ENCODE measurements around the gene IKZF1.

Gene IKZF1

DNA sequence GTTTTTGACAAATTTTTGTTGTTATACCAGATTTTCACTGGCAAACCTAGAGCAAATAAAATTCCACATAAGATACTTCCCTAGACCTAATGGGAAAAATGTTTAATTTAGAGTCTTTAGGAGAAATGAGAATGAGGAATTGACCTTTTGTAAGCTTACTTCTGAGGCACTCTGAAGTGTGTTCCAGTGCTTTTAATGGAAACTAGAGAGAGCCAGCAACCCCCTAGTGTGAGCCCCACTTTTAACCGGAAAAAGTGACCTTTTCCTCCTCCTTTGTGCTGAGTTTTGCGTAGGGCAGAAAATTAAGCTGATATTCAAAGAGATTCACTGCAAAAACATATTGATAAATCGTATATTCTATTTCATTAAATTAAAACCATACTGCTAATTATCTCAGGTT lies 5.2 kb downstream of the IKZF1 start:
- peaks cover 2% of the 10 kb centered on the region for H3K4me1 ChIP-seq (ENCODE audit: insufficient read depth, insufficient read length)
- H3K36me3 ChIP-seq (ENCODE audit: insufficient read depth, insufficient read length, low read length), result no peaks in the 10 kb centered on the region
- DNase-seq (ENCODE audit: low read depth, low spot score), result no peak
- H3K4me3 ChIP-seq (ENCODE audit: insufficient read length, low read depth), result no peak overlapping the region
- no peak for TF ChIP-seq ZNF274 (IDR thresholded peaks at IDR 0.05; ENCODE audit: low read depth, low read length)
- no peak for TF ChIP-seq SUZ12 (IDR thresholded peaks at IDR 0.05; ENCODE audit: extremely low read depth, insufficient read depth, insufficient read length)
- no peak overlapping the region for H3K9ac ChIP-seq (ENCODE audit: insufficient read length, low read depth)
- H3K9me3 ChIP-seq (ENCODE audit: insufficient read depth, low read length), result no peaks in the 10 kb centered on the region
- H3K27me3 ChIP-seq (ENCODE audit: insufficient read depth, insufficient read length), result peaks cover 30% of the 10 kb centered on the region

DNA sequence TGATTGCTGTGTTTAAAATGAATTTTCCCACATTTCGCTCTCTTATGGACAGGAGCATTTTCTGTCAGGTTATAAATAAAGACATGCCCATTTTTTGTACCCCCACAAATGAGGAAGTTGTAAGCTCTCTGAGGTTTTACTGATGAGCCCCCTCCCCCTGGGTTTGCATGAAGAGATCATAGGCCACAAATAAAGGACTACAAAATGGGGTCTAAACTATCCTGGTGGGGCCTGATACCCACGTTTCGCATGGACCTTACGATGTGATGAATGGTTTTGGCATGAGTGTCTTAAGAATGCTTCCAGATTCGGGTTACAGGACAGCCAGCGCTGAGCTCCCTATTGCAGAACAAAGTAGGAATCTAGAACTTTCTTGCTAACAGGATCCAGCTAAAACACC lies 5.8 kb downstream of the IKZF1 start:
- Histone ChIP-seq H3K9me3 (ENCODE audit: insufficient read depth, low read length) (no peaks in the 10 kb centered on the region), H3K27me3 (ENCODE audit: insufficient read depth, insufficient read length) (peaks cover 24% of the 10 kb centered on the region), H3K4me1 (ENCODE audit: insufficient read depth, insufficient read length) (peaks cover 7% of the 10 kb centered on the region), H3K36me3 (ENCODE audit: insufficient read depth, insufficient read length, low read length) (no peaks in the 10 kb centered on the region), H3K4me3 (ENCODE audit: insufficient read length, low read depth) (no peak overlapping the region), H3K9ac (ENCODE audit: insufficient read length, low read depth) (no peak overlapping the region)
- TF ChIP-seq YY1 (IDR thresholded peaks at IDR 0.05; ENCODE audit: insufficient read depth, insufficient read length), result no peak
- no peak for TF ChIP-seq SUZ12 (IDR thresholded peaks at IDR 0.05; ENCODE audit: extremely low read depth, insufficient read depth, insufficient read length)
- no peak for TF ChIP-seq ZNF274 (IDR thresholded peaks at IDR 0.05; ENCODE audit: low read depth, low read length)
- DNase-seq (ENCODE audit: low read depth, low spot score), result no peak

DNA sequence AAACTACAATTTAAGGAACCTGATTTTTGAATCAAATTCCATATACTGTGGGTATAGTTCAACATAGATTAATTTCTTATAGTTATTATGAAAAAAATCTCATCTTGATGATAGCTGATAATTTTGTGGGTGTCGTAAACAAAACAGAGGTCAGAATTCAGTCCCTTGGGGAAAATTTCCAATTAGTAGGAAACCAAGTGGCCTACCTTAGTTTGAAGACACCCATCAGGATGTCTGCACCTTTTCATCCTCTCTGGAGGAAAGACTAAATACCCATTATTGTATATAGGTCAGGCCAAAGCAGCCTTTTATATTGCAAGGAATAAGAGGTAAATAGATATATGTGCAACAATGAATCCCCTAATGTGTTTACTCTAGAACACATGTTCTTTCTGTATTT lies 6.4 kb downstream of the IKZF1 start:
- no peak for TF ChIP-seq ZNF274 (IDR thresholded peaks at IDR 0.05; ENCODE audit: low read depth, low read length)
- no peak for TF ChIP-seq SUZ12 (IDR thresholded peaks at IDR 0.05; ENCODE audit: extremely low read depth, insufficient read depth, insufficient read length)
- no peak for TF ChIP-seq YY1 (IDR thresholded peaks at IDR 0.05; ENCODE audit: insufficient read depth, insufficient read length)
- Histone ChIP-seq H3K4me1 (ENCODE audit: insufficient read depth, insufficient read length) (peaks cover 7% of the 10 kb centered on the region), H3K36me3 (ENCODE audit: insufficient read depth, insufficient read length, low read length) (no peaks in the 10 kb centered on the region), H3K9ac (ENCODE audit: insufficient read length, low read depth) (no peak overlapping the region), H3K4me3 (ENCODE audit: insufficient read length, low read depth) (no peak overlapping the region), H3K9me3 (ENCODE audit: insufficient read depth, low read length) (no peaks in the 10 kb centered on the region), H3K27me3 (ENCODE audit: insufficient read depth, insufficient read length) (peaks cover 18% of the 10 kb centered on the region)
- no peak for DNase-seq (ENCODE audit: low read depth, low spot score)

DNA sequence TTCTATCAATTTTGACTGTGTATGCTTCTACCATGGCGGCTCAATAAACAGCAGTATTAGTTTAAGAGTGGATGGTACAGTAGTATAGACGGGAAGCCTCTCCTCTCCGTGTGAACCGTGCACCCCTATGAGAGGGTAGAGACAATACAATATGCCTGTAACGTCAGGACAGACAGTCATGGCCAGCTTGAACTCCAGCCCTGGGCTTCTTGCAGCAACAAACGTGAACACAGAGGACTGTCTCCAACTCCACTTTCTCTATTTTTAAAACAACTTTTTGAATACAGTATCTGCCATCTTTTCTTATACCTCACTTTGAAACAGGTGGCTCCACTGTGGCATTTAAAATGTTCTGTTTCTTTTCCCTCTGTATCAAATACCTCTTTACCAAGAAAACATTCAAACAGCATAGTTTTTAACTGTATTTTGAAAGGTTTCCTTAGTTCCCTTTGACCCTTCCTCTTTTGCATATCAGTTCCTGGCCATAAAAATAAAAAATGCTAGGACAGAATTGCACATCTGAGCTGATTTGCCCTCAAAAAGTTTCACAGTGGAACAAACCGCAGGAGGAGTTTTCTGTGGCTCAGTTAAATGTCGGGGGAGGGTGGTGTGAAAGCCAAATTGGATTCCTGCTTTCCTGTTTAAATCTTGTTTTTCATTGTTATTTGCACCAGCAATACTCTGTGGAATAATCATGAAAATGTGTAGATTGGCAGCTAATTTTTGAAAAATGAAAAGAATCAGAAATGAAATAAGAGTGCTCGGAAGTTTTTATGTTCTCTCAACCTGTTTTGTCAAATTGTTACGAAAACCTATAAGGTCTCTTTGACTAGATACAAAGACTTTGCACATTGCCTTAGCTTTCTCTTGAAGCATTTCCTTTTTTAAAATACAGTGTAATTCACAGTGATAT lies 8.0 kb downstream of the IKZF1 start:
- DNase-seq (ENCODE audit: low read depth, low spot score), result no peak
- Histone ChIP-seq H3K9me3 (ENCODE audit: insufficient read depth, low read length) (no peaks in the 10 kb centered on the region), H3K27me3 (ENCODE audit: insufficient read depth, insufficient read length) (peaks cover 6% of the 10 kb centered on the region), H3K4me3 (ENCODE audit: insufficient read length, low read depth) (no peak overlapping the region), H3K9ac (ENCODE audit: insufficient read length, low read depth) (no peak overlapping the region), H3K36me3 (ENCODE audit: insufficient read depth, insufficient read length, low read length) (no peaks in the 10 kb centered on the region), H3K4me1 (ENCODE audit: insufficient read depth, insufficient read length) (peaks cover 11% of the 10 kb centered on the region)
- no peak for TF ChIP-seq YY1 (IDR thresholded peaks at IDR 0.05; ENCODE audit: insufficient read depth, insufficient read length)
- TF ChIP-seq SUZ12 (IDR thresholded peaks at IDR 0.05; ENCODE audit: extremely low read depth, insufficient read depth, insufficient read length), result no peak
- no peak for TF ChIP-seq ZNF274 (IDR thresholded peaks at IDR 0.05; ENCODE audit: low read depth, low read length)

DNA sequence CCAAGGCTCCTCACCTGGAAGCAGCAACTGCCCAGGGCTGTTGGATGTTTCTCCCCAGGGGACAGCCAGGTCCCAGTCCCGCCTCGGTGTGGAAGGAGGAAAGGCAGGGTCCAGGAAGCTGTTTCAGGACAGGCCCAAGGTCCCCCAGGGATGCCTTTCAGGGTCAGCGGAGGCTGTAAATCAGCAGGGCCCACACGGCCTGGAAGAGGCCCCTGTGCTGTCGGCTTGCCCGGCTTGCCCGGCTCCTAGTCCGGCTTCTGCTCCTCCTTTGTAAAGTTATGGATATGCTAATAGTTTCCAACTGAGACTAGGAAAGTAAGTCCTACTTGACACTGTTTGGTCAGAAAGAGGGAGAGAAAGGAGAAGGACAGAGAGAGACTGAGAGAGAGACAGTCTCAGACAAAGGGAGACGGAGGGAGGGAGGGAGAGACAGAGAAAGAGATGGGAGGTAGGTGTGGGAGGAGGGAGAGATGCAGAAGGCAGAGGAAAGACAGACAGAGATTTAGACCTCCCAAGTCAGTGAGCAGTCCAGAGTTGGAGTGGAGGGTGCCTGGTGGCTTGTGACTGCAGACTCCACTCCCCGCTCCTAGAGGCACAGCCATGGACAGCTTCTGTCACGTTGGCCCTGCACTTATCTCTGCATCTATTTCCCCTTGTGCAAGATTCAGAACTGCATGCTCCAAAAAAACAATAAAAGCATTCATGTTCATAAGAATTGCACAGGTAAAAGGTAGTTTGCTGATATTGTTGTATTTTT lies 10.5 kb downstream of the IKZF1 start:
- Histone ChIP-seq H3K4me1 (ENCODE audit: insufficient read depth, insufficient read length) (peaks cover 11% of the 10 kb centered on the region), H3K36me3 (ENCODE audit: insufficient read depth, insufficient read length, low read length) (no peaks in the 10 kb centered on the region), H3K9ac (ENCODE audit: insufficient read length, low read depth) (peak overlapping the region; percentile 12), H3K27me3 (ENCODE audit: insufficient read depth, insufficient read length) (no peaks in the 10 kb centered on the region), H3K4me3 (ENCODE audit: insufficient read length, low read depth) (no peak overlapping the region), H3K9me3 (ENCODE audit: insufficient read depth, low read length) (no peaks in the 10 kb centered on the region)
- DNase-seq (ENCODE audit: low read depth, low spot score), result no peak
- TF ChIP-seq ZNF274 (IDR thresholded peaks at IDR 0.05; ENCODE audit: low read depth, low read length), result no peak
- TF ChIP-seq SUZ12 (IDR thresholded peaks at IDR 0.05; ENCODE audit: extremely low read depth, insufficient read depth, insufficient read length), result no peak
- no peak for TF ChIP-seq YY1 (IDR thresholded peaks at IDR 0.05; ENCODE audit: insufficient read depth, insufficient read length)

DNA sequence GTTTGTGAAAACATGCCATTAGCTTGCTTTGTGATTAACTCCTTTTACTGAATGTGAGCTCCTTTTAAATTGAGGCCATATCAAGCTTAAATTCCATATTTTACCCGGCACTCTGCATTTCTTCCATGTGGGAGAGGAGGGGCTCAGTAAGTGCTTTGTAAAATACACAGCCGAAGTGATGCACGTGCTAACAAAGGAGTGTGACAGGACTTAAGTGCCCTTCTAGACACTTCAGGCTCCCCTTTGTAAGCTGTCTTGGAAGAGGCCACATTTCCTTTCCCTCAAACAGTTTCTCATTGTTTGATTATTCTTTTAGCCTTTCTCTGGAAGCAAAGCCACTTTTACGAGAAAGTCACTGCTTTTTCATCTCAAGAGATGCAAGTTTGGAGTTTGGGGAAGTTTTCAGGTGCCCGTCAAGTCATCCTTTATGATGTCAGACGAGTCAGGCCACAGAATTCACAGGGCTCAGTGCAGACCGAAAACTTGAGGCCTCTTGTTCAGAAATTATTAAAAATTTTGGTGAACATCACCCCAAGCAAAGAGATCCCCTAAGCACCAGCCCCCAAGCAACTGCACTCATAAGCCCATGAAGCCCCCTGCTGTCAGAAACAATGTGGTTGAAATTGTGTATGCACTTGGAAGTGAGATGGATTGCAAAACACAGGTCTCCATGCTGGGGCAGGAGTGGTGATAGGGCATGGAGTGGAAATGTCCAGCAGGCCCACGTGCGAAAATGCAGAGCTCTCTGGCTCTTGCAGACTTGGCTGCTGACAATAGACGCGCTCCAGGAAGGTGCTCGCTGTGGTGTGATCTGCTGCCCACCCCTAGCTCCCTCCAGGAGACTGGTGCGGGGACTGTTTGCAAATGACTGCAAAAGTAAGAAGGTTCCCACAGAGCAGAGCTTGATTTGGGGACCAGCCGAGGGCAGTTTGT lies 11.5 kb downstream of the IKZF1 start:
- Histone ChIP-seq H3K36me3 (ENCODE audit: insufficient read depth, insufficient read length, low read length) (no peaks in the 10 kb centered on the region), H3K4me1 (ENCODE audit: insufficient read depth, insufficient read length) (peaks cover 11% of the 10 kb centered on the region), H3K9ac (ENCODE audit: insufficient read length, low read depth) (no peak overlapping the region), H3K27me3 (ENCODE audit: insufficient read depth, insufficient read length) (no peaks in the 10 kb centered on the region), H3K9me3 (ENCODE audit: insufficient read depth, low read length) (no peaks in the 10 kb centered on the region), H3K4me3 (ENCODE audit: insufficient read length, low read depth) (no peak overlapping the region)
- no peak for DNase-seq (ENCODE audit: low read depth, low spot score)
- TF ChIP-seq SUZ12 (IDR thresholded peaks at IDR 0.05; ENCODE audit: extremely low read depth, insufficient read depth, insufficient read length) (no peak), YY1 (IDR thresholded peaks at IDR 0.05; ENCODE audit: insufficient read depth, insufficient read length) (no peak), ZNF274 (IDR thresholded peaks at IDR 0.05; ENCODE audit: low read depth, low read length) (no peak)
